ENCODE measurements around the gene TTLL8.
A peak's percentile ranks its signal among the peaks of the same experiment; 100 is the strongest.

The TTLL8 gene

GRCh38 chr22:50098052-50098451 lies 40.0 kb upstream of the TTLL8 start:
- ChIA-PET CTCF (no interaction called here), POLR2A (no interaction called here)
- DNase-seq (ENCODE audit: extremely low spot score), result no peak
- TF ChIP-seq HDGF (IDR thresholded peaks at IDR 0.05; ENCODE audit: borderline replicate concordance), result no peak
- TF ChIP-seq ZNF384 (IDR thresholded peaks at IDR 0.05), result no peak
- no peak for TF ChIP-seq SUZ12 (IDR thresholded peaks at IDR 0.05)
- TF ChIP-seq LEF1 (IDR thresholded peaks at IDR 0.05; ENCODE audit: borderline replicate concordance), result no peak
- TF ChIP-seq CTBP1 (IDR thresholded peaks at IDR 0.05; ENCODE audit: borderline replicate concordance), result no peak
- TF ChIP-seq BHLHE40 (IDR thresholded peaks at IDR 0.05; ENCODE audit: borderline replicate concordance), result no peak
- no peak for TF ChIP-seq ARNT (IDR thresholded peaks at IDR 0.05)
- TF ChIP-seq L3MBTL2 (conservative IDR thresholded peaks at IDR 0.05), result no peak
- no peak for TF ChIP-seq ELF4 (IDR thresholded peaks at IDR 0.05)
- TF ChIP-seq SP1 (IDR thresholded peaks at IDR 0.05), result no peak
- no peak for TF ChIP-seq TARDBP (IDR thresholded peaks at IDR 0.05)
- no peak for TF ChIP-seq PKNOX1 (IDR thresholded peaks at IDR 0.05)
- TF ChIP-seq FOXM1 (IDR thresholded peaks at IDR 0.05; ENCODE audit: borderline replicate concordance), result no peak
- TF ChIP-seq FOXK2 (IDR thresholded peaks at IDR 0.05), result no peak
- TF ChIP-seq NFRKB (IDR thresholded peaks at IDR 0.05), result no peak
- TF ChIP-seq FOXA1 (IDR thresholded peaks at IDR 0.05), result no peak

GRCh38 chr22:50092342-50092741 lies 34.2 kb upstream of the TTLL8 start:
- ChIA-PET POLR2A (no interaction called here), CTCF (no interaction called here)

GRCh38 chr22:50091092-50091768 lies 33.1 kb upstream of the TTLL8 start:
- ChIA-PET CTCF (no interaction called here), POLR2A (no interaction called here)
- no peak for DNase-seq (ENCODE audit: extremely low spot score)
- TF ChIP-seq ZNF384 (IDR thresholded peaks at IDR 0.05) (no peak), LEF1 (IDR thresholded peaks at IDR 0.05; ENCODE audit: borderline replicate concordance) (no peak), BHLHE40 (IDR thresholded peaks at IDR 0.05; ENCODE audit: borderline replicate concordance) (no peak), FOXM1 (IDR thresholded peaks at IDR 0.05; ENCODE audit: borderline replicate concordance) (no peak), ARNT (IDR thresholded peaks at IDR 0.05) (no peak), HDGF (IDR thresholded peaks at IDR 0.05; ENCODE audit: borderline replicate concordance) (no peak), TARDBP (IDR thresholded peaks at IDR 0.05) (no peak), CTBP1 (IDR thresholded peaks at IDR 0.05; ENCODE audit: borderline replicate concordance) (no peak), SP1 (IDR thresholded peaks at IDR 0.05) (no peak), ELF4 (IDR thresholded peaks at IDR 0.05) (no peak), FOXA1 (IDR thresholded peaks at IDR 0.05) (no peak), NFRKB (IDR thresholded peaks at IDR 0.05) (no peak), SUZ12 (IDR thresholded peaks at IDR 0.05) (no peak)

More at GRCh38 chr22:50092342-50092741, 34.2 kb upstream of the TTLL8 start:
- TF ChIP-seq ZNF384 (IDR thresholded peaks at IDR 0.05) (no peak), PKNOX1 (IDR thresholded peaks at IDR 0.05) (0 out of 2 replicates have a peak, but pooled peaks have one; percentile 8)
- no peak for DNase-seq (ENCODE audit: extremely low spot score)

- CTCF ChIA-PET, result no interaction called here
- no peak for DNase-seq (ENCODE audit: extremely low spot score)
- POLR2A ChIA-PET, result no interaction called here
- TF ChIP-seq ELF4 (IDR thresholded peaks at IDR 0.05) (no peak), FOXM1 (IDR thresholded peaks at IDR 0.05; ENCODE audit: borderline replicate concordance) (no peak), L3MBTL2 (conservative IDR thresholded peaks at IDR 0.05) (no peak), TARDBP (IDR thresholded peaks at IDR 0.05) (no peak), PKNOX1 (IDR thresholded peaks at IDR 0.05) (no peak), SUZ12 (IDR thresholded peaks at IDR 0.05) (no peak), SP1 (IDR thresholded peaks at IDR 0.05) (no peak), HDGF (IDR thresholded peaks at IDR 0.05; ENCODE audit: borderline replicate concordance) (no peak), BHLHE40 (IDR thresholded peaks at IDR 0.05; ENCODE audit: borderline replicate concordance) (no peak), ZNF384 (IDR thresholded peaks at IDR 0.05) (no peak), CTBP1 (IDR thresholded peaks at IDR 0.05; ENCODE audit: borderline replicate concordance) (no peak), FOXK2 (IDR thresholded peaks at IDR 0.05) (no peak), LEF1 (IDR thresholded peaks at IDR 0.05; ENCODE audit: borderline replicate concordance) (no peak), NFRKB (IDR thresholded peaks at IDR 0.05) (no peak), ARNT (IDR thresholded peaks at IDR 0.05) (no peak), FOXA1 (IDR thresholded peaks at IDR 0.05) (no peak)
Observed at GRCh38 chr22:50090412-50090714, 32.3 kb upstream of the TTLL8 start.

GRCh38 chr22:50089682-50090411 lies 31.7 kb upstream of the TTLL8 start, which contains the start of gene MOV10L1:
MOV10L1 (plus strand) TSS chr22:50090006; CDS start chr22:50090089, 83 bp downstream.
- POLR2A ChIA-PET, result no interaction called here
- CTCF ChIA-PET, result no interaction called here
- TF ChIP-seq ZNF384 (IDR thresholded peaks at IDR 0.05), result no peak
- no peak for TF ChIP-seq HDGF (IDR thresholded peaks at IDR 0.05; ENCODE audit: borderline replicate concordance)
- no peak for TF ChIP-seq NFRKB (IDR thresholded peaks at IDR 0.05)
- no peak for DNase-seq (ENCODE audit: extremely low spot score)

- TF ChIP-seq TARDBP (IDR thresholded peaks at IDR 0.05), result no peak
- ChIA-PET POLR2A (no interaction called here), CTCF (no interaction called here)
- no peak for DNase-seq (ENCODE audit: extremely low spot score)
Observed at GRCh38 chr22:50089231-50089630, 31.1 kb upstream of the TTLL8 start.
